Measurements from ENCODE around the gene CFAP92. TPM values are rescaled to one million over a fixed set of nuclear protein-coding genes. Genes with fewer than 3 reads are reported as not detected.

The CFAP92 gene
- total and polyA plus RNA-seq, 3 donors from 2014 or later = 16.0 to 62.0 (median 26.7) TPM

DNA sequence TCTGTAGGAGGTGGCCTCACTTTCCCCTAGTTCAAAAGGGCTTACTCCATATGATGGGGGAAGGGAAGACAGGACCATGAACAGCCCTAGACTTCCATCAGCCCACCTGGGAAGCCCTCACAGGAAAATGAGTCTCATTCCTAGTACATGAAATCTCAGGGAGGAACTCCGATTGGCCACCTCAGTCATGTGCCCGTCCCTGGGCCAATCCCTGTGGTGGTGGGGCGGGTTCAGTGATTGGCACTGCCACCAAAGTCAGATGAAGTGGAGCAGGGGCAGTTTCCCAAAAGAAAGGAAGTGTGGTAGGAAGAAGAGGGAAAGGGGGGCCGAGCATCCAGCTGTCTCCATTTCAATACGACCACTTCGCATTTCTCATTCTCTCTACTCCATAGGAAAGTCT, 40.8 kb upstream of the CFAP92 start:
- Histone ChIP-seq H3K36me3 (ENCODE audit: low read depth, missing control alignments) (no peaks in the 10 kb centered on the region), H3K9me3 (no peaks in the 10 kb centered on the region), H3K4me3 (no peak overlapping the region), H3K27me3 (no peaks in the 10 kb centered on the region), H3K27ac (no peak overlapping the region), H3K4me1 (no peaks in the 10 kb centered on the region)
- WGBS, 2 donors = 89 to 90% methylated on average over 6 of the region's 6 CpGs
- no peak for TF ChIP-seq POLR2A (IDR thresholded peaks at IDR 0.05)
- TF ChIP-seq, protein P1, sequence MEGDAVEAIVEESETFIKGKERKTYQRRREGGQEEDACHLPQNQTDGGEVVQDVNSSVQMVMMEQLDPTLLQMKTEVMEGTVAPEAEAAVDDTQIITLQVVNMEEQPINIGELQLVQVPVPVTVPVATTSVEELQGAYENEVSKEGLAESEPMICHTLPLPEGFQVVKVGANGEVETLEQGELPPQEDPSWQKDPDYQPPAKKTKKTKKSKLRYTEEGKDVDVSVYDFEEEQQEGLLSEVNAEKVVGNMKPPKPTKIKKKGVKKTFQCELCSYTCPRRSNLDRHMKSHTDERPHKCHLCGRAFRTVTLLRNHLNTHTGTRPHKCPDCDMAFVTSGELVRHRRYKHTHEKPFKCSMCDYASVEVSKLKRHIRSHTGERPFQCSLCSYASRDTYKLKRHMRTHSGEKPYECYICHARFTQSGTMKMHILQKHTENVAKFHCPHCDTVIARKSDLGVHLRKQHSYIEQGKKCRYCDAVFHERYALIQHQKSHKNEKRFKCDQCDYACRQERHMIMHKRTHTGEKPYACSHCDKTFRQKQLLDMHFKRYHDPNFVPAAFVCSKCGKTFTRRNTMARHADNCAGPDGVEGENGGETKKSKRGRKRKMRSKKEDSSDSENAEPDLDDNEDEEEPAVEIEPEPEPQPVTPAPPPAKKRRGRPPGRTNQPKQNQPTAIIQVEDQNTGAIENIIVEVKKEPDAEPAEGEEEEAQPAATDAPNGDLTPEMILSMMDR (IDR thresholded peaks at IDR 0.05) = no peak
- DNase-seq = no peak
- intact Hi-C loops (cut with DNase I; ENCODE audit: low total_unique reads) = no loop called here

DNA sequence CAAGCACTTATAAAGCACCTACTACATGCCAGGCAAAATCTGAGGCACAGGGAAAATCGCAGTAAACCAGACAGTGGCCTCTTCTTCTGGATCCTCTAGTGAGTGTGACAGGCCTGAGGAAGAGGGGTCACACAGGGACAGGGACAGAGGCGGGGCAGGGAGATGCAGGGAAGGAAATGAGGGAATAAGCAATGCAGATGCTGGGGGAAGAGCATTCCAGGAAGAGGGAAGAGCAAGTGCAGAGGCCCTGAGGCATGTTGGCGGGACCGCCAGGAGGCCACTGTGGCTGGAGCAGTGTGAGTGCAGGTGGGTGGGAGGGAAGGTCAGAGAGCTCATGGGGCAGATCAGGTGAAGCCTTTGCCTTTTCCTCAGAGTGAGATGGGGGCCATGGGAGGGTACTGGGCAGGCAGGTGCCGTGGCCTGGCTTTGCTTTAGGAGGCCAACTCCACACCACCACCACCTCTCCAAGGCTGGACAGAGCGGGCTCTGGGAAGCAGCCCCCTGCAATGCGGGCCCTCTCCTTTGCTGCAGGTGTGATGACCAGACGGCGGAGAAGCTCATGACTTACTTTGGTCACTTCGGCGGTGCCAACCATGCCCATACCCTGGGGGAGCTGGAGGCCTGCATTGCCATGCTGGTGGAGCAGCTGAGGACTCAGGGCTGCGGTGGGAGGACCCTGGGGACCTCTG, 39.9 kb upstream of the CFAP92 start:
- 93 to 94% methylated on average over 6 to 12 of the region's 12 CpGs for WGBS, 2 donors
- intact Hi-C loops (cut with DNase I; ENCODE audit: low total_unique reads) = no loop called here
- no peak overlapping the region for H3K4me3 ChIP-seq
- H3K27me3 ChIP-seq = no peaks in the 10 kb centered on the region
- no peaks in the 10 kb centered on the region for H3K4me1 ChIP-seq
- TF ChIP-seq, protein P1 (IDR thresholded peaks at IDR 0.05) = no peak
- no peak for DNase-seq
- no peaks in the 10 kb centered on the region for H3K36me3 ChIP-seq (ENCODE audit: low read depth, missing control alignments)
- no peak overlapping the region for H3K27ac ChIP-seq
- H3K9me3 ChIP-seq = no peaks in the 10 kb centered on the region

DNA sequence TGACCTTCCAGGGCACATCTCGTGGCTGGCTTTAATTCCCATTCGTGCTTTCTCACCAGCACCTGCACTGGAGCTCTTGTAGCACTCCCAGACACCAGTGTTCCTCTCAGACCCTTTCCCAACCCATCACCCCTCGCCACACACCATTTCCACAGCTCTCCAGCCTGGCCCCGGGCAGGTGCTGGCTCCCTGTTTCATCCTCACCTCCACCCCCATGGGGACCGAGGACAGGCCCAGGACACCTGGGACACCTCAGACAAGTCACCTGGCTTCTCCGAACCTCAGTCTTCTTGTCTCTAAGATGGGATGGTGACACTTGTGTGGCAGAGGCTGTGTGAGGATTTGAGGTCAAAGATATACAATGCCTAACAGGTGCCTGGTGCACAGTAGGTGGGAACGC, 39.3 kb upstream of the CFAP92 start:
- TF ChIP-seq POLR2A (IDR thresholded peaks at IDR 0.05) = no peak
- TF ChIP-seq, protein P1 (IDR thresholded peaks at IDR 0.05) = no peak
- Histone ChIP-seq H3K9me3 (no peaks in the 10 kb centered on the region), H3K36me3 (ENCODE audit: low read depth, missing control alignments) (no peaks in the 10 kb centered on the region), H3K27ac (no peak overlapping the region), H3K4me1 (no peaks in the 10 kb centered on the region), H3K27me3 (no peaks in the 10 kb centered on the region), H3K4me3 (no peak overlapping the region)
- WGBS, 2 donors = 83 to 90% methylated on average over 7 of the region's 7 CpGs
- intact Hi-C loops (cut with DNase I; ENCODE audit: low total_unique reads) = no loop called here
- DNase-seq = no peak

DNA sequence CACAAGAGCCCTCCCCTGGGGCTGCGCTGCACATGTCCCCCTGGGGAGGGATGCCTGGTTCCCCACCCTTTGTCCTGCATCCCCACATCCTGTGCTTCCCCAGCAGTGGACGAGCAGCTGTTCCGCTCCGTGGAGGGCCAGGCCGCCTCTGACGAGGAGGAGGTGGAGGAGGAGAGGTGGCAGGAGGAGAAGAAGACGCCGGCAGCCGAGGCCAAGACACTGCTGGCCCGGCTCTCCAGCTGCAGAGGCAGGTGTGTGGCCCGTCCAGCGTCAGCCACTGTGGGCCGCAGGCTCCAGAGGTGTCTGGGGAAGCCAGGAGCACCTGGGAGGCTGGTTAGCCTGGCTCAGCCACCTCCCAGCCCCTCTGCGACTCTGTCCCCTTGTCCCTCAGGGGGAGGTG, 38.8 kb upstream of the CFAP92 start:
- Histone ChIP-seq H3K4me1 (no peaks in the 10 kb centered on the region), H3K36me3 (ENCODE audit: low read depth, missing control alignments) (no peaks in the 10 kb centered on the region), H3K9me3 (no peaks in the 10 kb centered on the region), H3K4me3 (no peak overlapping the region), H3K27ac (no peak overlapping the region), H3K27me3 (no peaks in the 10 kb centered on the region)
- WGBS, 2 donors = 82 to 100% methylated on average over 1 to 14 of the region's 14 CpGs
- TF ChIP-seq POLR2A (IDR thresholded peaks at IDR 0.05) = no peak
- TF ChIP-seq, protein P1 (IDR thresholded peaks at IDR 0.05) = no peak
- intact Hi-C loops (cut with DNase I; ENCODE audit: low total_unique reads) = no loop called here
- DNase-seq = no peak

Measured in testis (tissue), 3 donors.